Tibial nerve (tissue), 4 donors: ENCODE results near the gene DAB1. TPM values are rescaled to one million over a fixed set of nuclear protein-coding genes. Genes with fewer than 3 reads are reported as not detected.

Experiments
- DNase-seq, 2 donors: peaks; one replicate each; pipeline ENCODE4 v3.0.0-alpha.2; 2019; ENCODE audit warnings: low spot score in 2 of 2
- H3K27ac ChIP-seq, 4 donors: fragments of 200-600 bp; sonication (generic) in 3 of 4; one replicate each; pipeline ENCODE4 v1.5.1; 2017 to 2019; ENCODE audit warnings: mild to moderate bottlenecking in 1 of 4
- H3K27me3 ChIP-seq, 2 donors: fragments of 200-600 bp; sonication (generic) in 1 of 2; one replicate each; pipeline versions ENCODE4 v1.5.1 to v1.6.0; 2017 to 2019
- H3K36me3 ChIP-seq, 3 donors: fragments of 200-600 bp; sonication (generic); one replicate each; pipeline ENCODE4 v1.5.1; 2018 to 2019
- H3K4me1 ChIP-seq, 4 donors: fragments of 200-600 bp; sonication (generic) in 3 of 4; one replicate each; pipeline ENCODE4 v1.5.1; 2017 to 2019
- H3K4me3 ChIP-seq, 4 donors: fragments of 200-600 bp; sonication (generic) in 3 of 4; one replicate each; pipeline ENCODE4 v1.5.1; 2017 to 2019; ENCODE audit warnings: mild to moderate bottlenecking in 1 of 4, moderate library complexity in 1 of 4
- H3K9me3 ChIP-seq, 4 donors: fragments of 200-600 bp; sonication (generic) in 3 of 4; one replicate each; pipeline ENCODE4 v1.5.1; 2017 to 2019
- EP300 ChIP-seq, 2 donors: sonication (generic); formaldehyde crosslinking; IDR thresholded peaks; one replicate each; pipeline ENCODE4 v1.6.1; 2017; ENCODE audit warnings: antibody characterized with exemption in 2 of 2, mild to moderate bottlenecking in 1 of 2
- POLR2A ChIP-seq, 2 donors: fragments of 450-650 bp; IDR thresholded peaks; one replicate each; pipeline ENCODE4 v1.6.1; 2017; ENCODE audit warnings: antibody characterized with exemption in 2 of 2, mild to moderate bottlenecking in 2 of 2, moderate library complexity in 2 of 2
- WGBS, 2 donors: methylation state at CpG; one replicate each; pipeline ENCODE4 v1.1.5; 2018; 5-methylcytosine and 5-hydroxymethylcytosine counted together
- total RNA-seq, 4 donors: library from RNA; depleted of rRNA; stranded (reverse); fragments of >200 nt; gene quantifications; one replicate each; pipeline ENCODE4 v1.1.0, GENCODE V29; 2016
- TF ChIP-seq, protein P1 (sequence below), 5 experiments: fragments of 200-600 bp in 3 of 5; fragments of 450-650 bp in 2 of 5; sonication (generic) in 3 of 5; IDR thresholded peaks; one replicate each; pipeline ENCODE4 v1.5.1; 2016 to 2019; ENCODE audit warnings: antibody characterized with exemption in 5 of 5, mild to moderate bottlenecking in 3 of 5, moderate library complexity in 2 of 5

The DAB1 gene
- total RNA-seq, 4 donors from 2014 or later: 4.0 to 8.3 (median 4.4) TPM

DNA sequence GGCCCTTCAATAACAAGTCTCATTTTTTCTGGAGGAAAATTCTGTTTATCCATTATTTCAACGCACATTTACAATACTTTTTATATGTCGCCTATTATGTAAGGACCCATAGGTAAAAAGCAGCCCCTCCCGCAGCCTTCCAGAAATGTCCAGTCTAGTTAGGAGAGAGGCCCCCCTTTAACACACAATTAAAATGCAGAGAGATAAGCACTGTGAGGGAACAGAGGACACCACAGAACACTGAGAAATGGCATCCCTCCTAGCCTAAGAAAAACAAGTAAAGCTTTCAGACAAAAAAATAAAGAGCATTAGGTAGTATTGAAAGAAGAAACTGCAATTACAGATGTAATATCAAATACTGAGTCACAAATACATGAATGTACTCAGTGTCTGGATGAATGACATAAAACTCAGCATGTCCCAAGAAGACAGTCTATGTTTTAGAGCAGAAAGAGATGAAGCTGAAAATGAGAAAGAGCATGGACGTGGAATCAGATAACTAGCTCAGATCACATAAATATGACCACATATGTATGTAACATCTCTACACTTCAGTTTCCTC, 62.9 kb downstream of the DAB1 start:
- WGBS, 2 donors: 74 to 83% methylated on average over 4 of the region's 4 CpGs
- TF ChIP-seq POLR2A (IDR thresholded peaks at IDR 0.05) (no peak), EP300 (IDR thresholded peaks at IDR 0.05) (no peak)
- TF ChIP-seq, protein P1, sequence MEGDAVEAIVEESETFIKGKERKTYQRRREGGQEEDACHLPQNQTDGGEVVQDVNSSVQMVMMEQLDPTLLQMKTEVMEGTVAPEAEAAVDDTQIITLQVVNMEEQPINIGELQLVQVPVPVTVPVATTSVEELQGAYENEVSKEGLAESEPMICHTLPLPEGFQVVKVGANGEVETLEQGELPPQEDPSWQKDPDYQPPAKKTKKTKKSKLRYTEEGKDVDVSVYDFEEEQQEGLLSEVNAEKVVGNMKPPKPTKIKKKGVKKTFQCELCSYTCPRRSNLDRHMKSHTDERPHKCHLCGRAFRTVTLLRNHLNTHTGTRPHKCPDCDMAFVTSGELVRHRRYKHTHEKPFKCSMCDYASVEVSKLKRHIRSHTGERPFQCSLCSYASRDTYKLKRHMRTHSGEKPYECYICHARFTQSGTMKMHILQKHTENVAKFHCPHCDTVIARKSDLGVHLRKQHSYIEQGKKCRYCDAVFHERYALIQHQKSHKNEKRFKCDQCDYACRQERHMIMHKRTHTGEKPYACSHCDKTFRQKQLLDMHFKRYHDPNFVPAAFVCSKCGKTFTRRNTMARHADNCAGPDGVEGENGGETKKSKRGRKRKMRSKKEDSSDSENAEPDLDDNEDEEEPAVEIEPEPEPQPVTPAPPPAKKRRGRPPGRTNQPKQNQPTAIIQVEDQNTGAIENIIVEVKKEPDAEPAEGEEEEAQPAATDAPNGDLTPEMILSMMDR (IDR thresholded peaks at IDR 0.05): no peak

DNA sequence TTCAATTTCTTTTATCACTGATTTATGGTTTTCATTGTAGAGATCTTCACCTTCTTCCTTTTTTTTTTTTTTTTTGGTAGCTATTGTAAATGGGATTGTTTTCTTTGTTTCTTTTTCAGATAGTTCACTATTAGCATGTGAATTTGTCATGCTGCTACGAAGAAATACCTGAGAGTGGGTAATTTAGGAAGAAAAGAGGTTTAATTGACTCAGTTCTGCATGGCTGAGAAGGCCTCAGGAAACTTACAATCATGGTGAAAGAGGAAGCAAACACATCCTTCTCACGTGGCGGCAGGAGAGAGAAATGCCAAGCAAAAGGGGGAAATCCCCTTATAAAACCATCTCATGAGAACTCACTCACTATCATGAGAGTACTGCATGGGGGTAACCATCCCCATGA, 66.4 kb downstream of the DAB1 start:
- no peak overlapping the region for H3K4me3 ChIP-seq
- no peak for DNase-seq
- peaks cover 0 to 13% (median 0%) of the 10 kb centered on the region in 4 donors for H3K9me3 ChIP-seq
- 76 to 80% methylated on average over 3 of the region's 3 CpGs for WGBS, 2 donors
- H3K36me3 ChIP-seq: no peaks in the 10 kb centered on the region
- H3K4me1 ChIP-seq: no peaks in the 10 kb centered on the region
- no peaks in the 10 kb centered on the region for H3K27me3 ChIP-seq
- no peak overlapping the region for H3K27ac ChIP-seq
- TF ChIP-seq EP300 (IDR thresholded peaks at IDR 0.05): no peak
- TF ChIP-seq, protein P1 (IDR thresholded peaks at IDR 0.05): no peak
- no peak for TF ChIP-seq POLR2A (IDR thresholded peaks at IDR 0.05)

More for the DNA sequence above, 62.9 kb downstream of the DAB1 start:
- Histone ChIP-seq H3K36me3 (no peaks in the 10 kb centered on the region), H3K4me1 (no peaks in the 10 kb centered on the region), H3K4me3 (no peak overlapping the region), H3K27me3 (no peaks in the 10 kb centered on the region), H3K9me3 (peaks cover 0 to 13% (median 0%) of the 10 kb centered on the region in 4 donors), H3K27ac (no peak overlapping the region)
- no peak for DNase-seq

DNA sequence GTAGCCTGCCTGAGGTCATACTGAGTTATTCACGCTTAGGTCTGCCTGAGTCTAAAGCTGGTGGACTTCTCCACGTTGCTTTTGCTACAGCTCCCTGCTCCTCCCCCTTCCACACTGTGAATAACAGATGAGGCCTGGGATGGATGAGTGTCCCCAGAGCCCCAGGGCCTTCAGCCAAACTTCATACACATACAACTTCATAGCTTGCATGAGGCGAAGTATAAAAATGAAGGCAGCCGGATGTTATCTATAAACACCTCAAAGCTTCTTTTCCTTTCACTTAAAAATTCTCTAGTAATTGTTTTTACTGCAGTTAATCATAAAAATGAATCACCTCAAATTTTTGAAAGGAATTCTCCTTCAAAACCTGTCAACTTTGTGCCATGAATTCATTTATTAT, 70.2 kb downstream of the DAB1 start:
- no peak overlapping the region for H3K27ac ChIP-seq
- WGBS, 2 donors: 47 to 48% methylated on average over 4 of the region's 4 CpGs
- no peaks in the 10 kb centered on the region for H3K27me3 ChIP-seq
- no peak for TF ChIP-seq EP300 (IDR thresholded peaks at IDR 0.05)
- TF ChIP-seq, protein P1 (IDR thresholded peaks at IDR 0.05): no peak
- no peak overlapping the region for H3K4me3 ChIP-seq
- peaks cover 0 to 10% (median 0%) of the 10 kb centered on the region in 4 donors for H3K9me3 ChIP-seq
- DNase-seq: no peak
- H3K36me3 ChIP-seq: no peaks in the 10 kb centered on the region
- H3K4me1 ChIP-seq: no peaks in the 10 kb centered on the region

DNA sequence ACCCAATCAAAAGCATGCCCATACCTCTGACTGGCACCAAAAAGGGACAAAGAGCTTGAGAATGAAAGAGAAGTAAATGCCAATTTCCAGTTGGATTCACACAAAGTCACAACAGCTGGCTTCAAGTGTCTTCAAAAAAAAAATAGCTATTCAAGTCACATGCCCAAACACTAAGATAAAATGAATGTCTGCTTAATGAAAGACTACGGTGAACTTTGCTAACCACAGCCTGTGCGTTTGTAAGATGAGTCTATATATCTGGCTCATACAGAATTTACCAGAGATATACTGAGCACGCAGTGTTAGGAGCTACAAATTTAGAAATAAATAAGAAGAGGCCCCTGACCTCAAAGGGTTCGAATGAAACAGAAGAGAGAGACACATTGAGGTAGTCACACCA, 73.2 kb downstream of the DAB1 start:
- WGBS, 2 donors: 64 to 69% methylated on average over 4 of the region's 4 CpGs
- DNase-seq: no peak
- no peaks in the 10 kb centered on the region for H3K27me3 ChIP-seq
- H3K36me3 ChIP-seq: no peaks in the 10 kb centered on the region
- no peak overlapping the region for H3K4me3 ChIP-seq
- no peaks in the 10 kb centered on the region for H3K9me3 ChIP-seq
- no peak overlapping the region for H3K27ac ChIP-seq
- no peak for TF ChIP-seq POLR2A (IDR thresholded peaks at IDR 0.05)
- peaks cover 0 to 2% (median 0%) of the 10 kb centered on the region in 4 donors for H3K4me1 ChIP-seq

DNA sequence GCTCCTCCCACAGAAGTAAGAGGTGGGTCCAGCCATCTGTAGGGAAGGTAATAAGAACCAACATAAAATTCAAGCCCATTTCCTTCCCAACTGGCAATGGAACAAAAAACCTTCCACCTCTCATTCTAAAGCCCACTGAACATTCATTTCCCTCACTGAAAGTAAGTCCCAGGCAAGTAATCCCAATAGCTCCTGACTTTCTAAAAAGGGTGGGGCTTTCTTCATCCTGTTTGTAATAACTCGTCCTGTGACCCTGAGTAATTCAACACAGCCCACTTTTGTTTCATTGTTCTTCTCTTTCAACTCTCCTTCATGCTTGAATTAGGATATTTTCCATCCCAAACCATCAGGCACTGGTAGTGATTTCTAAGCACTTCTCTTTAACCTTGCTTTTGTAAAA, 74.9 kb downstream of the DAB1 start:
- H3K27ac ChIP-seq: no peak overlapping the region
- no peaks in the 10 kb centered on the region for H3K27me3 ChIP-seq
- no peak for TF ChIP-seq POLR2A (IDR thresholded peaks at IDR 0.05)
- no peak for TF ChIP-seq EP300 (IDR thresholded peaks at IDR 0.05)
- TF ChIP-seq, protein P1 (IDR thresholded peaks at IDR 0.05): no peak
- H3K9me3 ChIP-seq: no peaks in the 10 kb centered on the region
- H3K4me3 ChIP-seq: no peak overlapping the region
- H3K4me1 ChIP-seq: peaks cover 0 to 2% (median 0%) of the 10 kb centered on the region in 4 donors
- H3K36me3 ChIP-seq: no peaks in the 10 kb centered on the region
- 35 to 42% methylated on average over 1 of the region's 1 CpG for WGBS, 2 donors
- no peak for DNase-seq

DNA sequence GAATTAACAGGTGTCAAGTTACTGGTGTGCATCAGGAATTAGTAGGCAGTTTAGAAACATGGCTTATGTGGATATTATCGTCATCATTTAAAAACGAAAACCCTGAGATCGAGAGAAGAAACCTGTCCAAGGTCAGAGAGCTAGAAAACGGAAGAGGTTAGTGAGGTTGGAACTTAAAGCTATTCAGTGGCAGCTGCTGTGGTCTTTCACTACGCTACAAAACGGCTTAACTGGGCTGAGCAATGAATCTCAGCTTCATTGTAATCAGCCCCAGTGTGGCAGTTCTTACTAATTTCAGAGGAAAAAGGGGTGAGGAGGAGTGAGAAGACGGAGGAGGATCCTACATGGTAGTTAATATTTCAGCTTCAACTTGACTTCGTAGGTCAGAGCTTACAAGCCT, 77.9 kb downstream of the DAB1 start:
- no peak for DNase-seq
- Histone ChIP-seq H3K4me3 (no peak overlapping the region), H3K4me1 (peaks cover 0 to 2% (median 0%) of the 10 kb centered on the region in 4 donors), H3K36me3 (no peaks in the 10 kb centered on the region), H3K27ac (no peak overlapping the region), H3K27me3 (no peaks in the 10 kb centered on the region), H3K9me3 (no peaks in the 10 kb centered on the region)
- TF ChIP-seq EP300 (IDR thresholded peaks at IDR 0.05): no peak
- TF ChIP-seq, protein P1 (IDR thresholded peaks at IDR 0.05): no peak
- TF ChIP-seq POLR2A (IDR thresholded peaks at IDR 0.05): no peak
- 90 to 92% methylated on average over 8 of the region's 8 CpGs for WGBS, 2 donors
